Suprapubic skin (tissue), 4 donors: ENCODE results near the gene CSPG4. TPM values are rescaled to one million over a fixed set of nuclear protein-coding genes. Genes with fewer than 3 reads are reported as not detected.
"Not testable (repeated sequence)": the region's sequence is repeated elsewhere in the genome, so short reads cannot be mapped to it uniquely, and the experiment has no call there.

Experiments
- DNase-seq, 2 donors: peaks; one replicate each; pipeline ENCODE4 v3.0.0-alpha.2; 2019; ENCODE audit warnings: low spot score in 2 of 2
- H3K27ac ChIP-seq: fragments of 200-600 bp; sonication (generic); one replicate; pipeline ENCODE4 v1.5.1; 2019
- H3K27me3 ChIP-seq: fragments of 200-600 bp; sonication (generic); one replicate; pipeline ENCODE4 v1.5.1; 2019
- H3K36me3 ChIP-seq: fragments of 200-600 bp; sonication (generic); one replicate; pipeline ENCODE4 v1.5.1; 2019
- H3K4me1 ChIP-seq: fragments of 200-600 bp; sonication (generic); one replicate; pipeline ENCODE4 v1.5.1; 2019
- H3K4me3 ChIP-seq: fragments of 200-600 bp; sonication (generic); one replicate; pipeline ENCODE4 v1.5.1; 2019; ENCODE audit warnings: mild to moderate bottlenecking
- H3K9me3 ChIP-seq: fragments of 200-600 bp; sonication (generic); one replicate; pipeline ENCODE4 v1.5.1; 2019
- EP300 ChIP-seq: sonication (generic); formaldehyde crosslinking; IDR thresholded peaks from one replicate; pipeline ENCODE4 v1.6.1; 2017; ENCODE audit warnings: antibody characterized with exemption
- POLR2A ChIP-seq, 2 donors: fragments of 450-650 bp; IDR thresholded peaks; one replicate each; pipeline ENCODE4 v1.6.1; 2017; ENCODE audit warnings: antibody characterized with exemption in 2 of 2, mild to moderate bottlenecking in 2 of 2, moderate library complexity in 2 of 2
- POLR2AphosphoS5 ChIP-seq, 3 donors: sonication (generic); formaldehyde crosslinking; IDR thresholded peaks; one replicate each; pipeline ENCODE4 v1.6.1; 2017; ENCODE audit warnings: antibody characterized with exemption in 3 of 3
- WGBS: methylation state at CpG from one replicate; pipeline ENCODE4 v1.1.5; 2018; 5-methylcytosine and 5-hydroxymethylcytosine counted together
- total RNA-seq, 4 donors: library from RNA; depleted of rRNA; stranded (reverse); fragments of >200 nt; gene quantifications; one replicate each; pipeline ENCODE4 v1.1.0, GENCODE V29; 2016
- TF ChIP-seq, protein P1 (sequence below), 2 donors: fragments of 200-600 bp in 1 of 2; fragments of 450-650 bp in 1 of 2; sonication (generic) in 1 of 2; IDR thresholded peaks; one replicate each; pipeline ENCODE4 v1.5.1; 2016 to 2019; ENCODE audit warnings: antibody characterized with exemption in 2 of 2, mild to moderate bottlenecking in 1 of 2, moderate library complexity in 1 of 2

CSPG4 gene
- total RNA-seq, 4 donors from 2014 or later, result 12.8 to 19.7 (median 14.0) TPM

DNA sequence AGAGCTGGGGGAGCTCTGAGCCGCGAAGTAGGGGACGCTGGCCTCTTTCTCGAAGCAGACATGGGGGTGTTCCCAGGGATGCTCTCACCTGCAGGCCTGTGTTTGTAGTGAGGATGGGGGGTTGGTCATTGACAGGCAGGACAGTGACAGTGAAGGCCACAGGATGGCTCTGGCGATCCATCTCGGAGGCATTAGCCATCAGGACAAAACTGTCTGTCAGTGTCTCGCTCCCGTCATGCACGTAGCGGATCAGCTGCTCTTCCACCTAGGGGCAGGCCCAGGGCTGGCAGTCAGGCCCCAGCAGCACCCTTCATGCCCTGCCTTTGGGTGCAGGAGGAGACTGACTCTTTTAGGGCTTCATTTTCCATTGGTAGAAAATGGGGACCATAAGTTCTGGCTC is 28.0 kb downstream of the CSPG4 start:
- WGBS, result 79% methylated on average over 10 of the region's 10 CpGs
- Histone ChIP-seq H3K4me3 (no peak overlapping the region), H3K4me1 (peaks cover 20% of the 10 kb centered on the region), H3K27ac (no peak overlapping the region), H3K27me3 (peaks cover 6% of the 10 kb centered on the region), H3K9me3 (no peaks in the 10 kb centered on the region), H3K36me3 (peaks cover 14% of the 10 kb centered on the region)
- DNase-seq, result no peak
- TF ChIP-seq, protein P1, sequence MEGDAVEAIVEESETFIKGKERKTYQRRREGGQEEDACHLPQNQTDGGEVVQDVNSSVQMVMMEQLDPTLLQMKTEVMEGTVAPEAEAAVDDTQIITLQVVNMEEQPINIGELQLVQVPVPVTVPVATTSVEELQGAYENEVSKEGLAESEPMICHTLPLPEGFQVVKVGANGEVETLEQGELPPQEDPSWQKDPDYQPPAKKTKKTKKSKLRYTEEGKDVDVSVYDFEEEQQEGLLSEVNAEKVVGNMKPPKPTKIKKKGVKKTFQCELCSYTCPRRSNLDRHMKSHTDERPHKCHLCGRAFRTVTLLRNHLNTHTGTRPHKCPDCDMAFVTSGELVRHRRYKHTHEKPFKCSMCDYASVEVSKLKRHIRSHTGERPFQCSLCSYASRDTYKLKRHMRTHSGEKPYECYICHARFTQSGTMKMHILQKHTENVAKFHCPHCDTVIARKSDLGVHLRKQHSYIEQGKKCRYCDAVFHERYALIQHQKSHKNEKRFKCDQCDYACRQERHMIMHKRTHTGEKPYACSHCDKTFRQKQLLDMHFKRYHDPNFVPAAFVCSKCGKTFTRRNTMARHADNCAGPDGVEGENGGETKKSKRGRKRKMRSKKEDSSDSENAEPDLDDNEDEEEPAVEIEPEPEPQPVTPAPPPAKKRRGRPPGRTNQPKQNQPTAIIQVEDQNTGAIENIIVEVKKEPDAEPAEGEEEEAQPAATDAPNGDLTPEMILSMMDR (IDR thresholded peaks at IDR 0.05), result no peak
- TF ChIP-seq POLR2A (IDR thresholded peaks at IDR 0.05) (no peak), EP300 (no peak), POLR2AphosphoS5 (IDR thresholded peaks at IDR 0.05) (no peak)

DNA sequence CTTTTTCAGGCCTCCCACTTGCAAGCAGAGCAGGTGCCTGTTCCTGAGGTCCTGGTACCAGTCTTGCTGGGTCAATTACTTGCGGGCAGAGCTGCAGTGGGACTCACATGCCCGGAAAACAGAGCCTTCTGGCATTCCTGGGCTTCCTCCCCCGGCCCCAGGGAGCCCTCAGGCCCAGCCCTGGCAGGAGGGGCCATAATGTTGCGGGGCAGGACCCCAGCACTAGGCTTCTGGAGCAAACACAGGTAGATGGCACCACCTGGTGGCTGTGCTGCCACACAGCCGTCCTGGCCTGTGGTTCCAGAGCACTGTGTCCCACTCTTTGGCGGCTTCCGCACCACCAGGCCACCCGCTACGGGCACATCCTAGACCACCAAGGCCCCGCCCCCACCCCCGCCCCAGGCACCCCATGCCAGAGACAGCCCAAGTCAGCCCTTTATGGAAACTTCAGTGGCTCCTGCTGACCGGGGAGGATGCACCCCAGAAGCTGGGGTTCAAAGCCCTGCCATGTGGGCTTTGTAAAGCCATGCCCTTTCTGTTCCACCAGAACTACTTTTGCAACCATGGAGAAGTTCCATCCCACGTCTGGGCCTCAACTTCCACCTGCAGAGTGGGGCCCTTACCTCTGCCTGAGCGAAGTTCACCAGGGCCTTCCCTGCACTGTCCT is 28.9 kb downstream of the CSPG4 start:
- H3K4me1 ChIP-seq, result peaks cover 20% of the 10 kb centered on the region
- H3K4me3 ChIP-seq, H3K36me3 ChIP-seq, H3K27ac ChIP-seq, H3K27me3 ChIP-seq, H3K9me3 ChIP-seq: not testable (repeated sequence)
- 41% methylated on average over 6 of the region's 14 CpGs for WGBS
- DNase-seq, result peak in 1 of 2 donors; percentile 83
- peak in 1 of 3 donors; percentile 27 for TF ChIP-seq POLR2AphosphoS5 (IDR thresholded peaks at IDR 0.05)
- TF ChIP-seq, protein P1 (IDR thresholded peaks at IDR 0.05), result peak; percentile 67 to 76

DNA sequence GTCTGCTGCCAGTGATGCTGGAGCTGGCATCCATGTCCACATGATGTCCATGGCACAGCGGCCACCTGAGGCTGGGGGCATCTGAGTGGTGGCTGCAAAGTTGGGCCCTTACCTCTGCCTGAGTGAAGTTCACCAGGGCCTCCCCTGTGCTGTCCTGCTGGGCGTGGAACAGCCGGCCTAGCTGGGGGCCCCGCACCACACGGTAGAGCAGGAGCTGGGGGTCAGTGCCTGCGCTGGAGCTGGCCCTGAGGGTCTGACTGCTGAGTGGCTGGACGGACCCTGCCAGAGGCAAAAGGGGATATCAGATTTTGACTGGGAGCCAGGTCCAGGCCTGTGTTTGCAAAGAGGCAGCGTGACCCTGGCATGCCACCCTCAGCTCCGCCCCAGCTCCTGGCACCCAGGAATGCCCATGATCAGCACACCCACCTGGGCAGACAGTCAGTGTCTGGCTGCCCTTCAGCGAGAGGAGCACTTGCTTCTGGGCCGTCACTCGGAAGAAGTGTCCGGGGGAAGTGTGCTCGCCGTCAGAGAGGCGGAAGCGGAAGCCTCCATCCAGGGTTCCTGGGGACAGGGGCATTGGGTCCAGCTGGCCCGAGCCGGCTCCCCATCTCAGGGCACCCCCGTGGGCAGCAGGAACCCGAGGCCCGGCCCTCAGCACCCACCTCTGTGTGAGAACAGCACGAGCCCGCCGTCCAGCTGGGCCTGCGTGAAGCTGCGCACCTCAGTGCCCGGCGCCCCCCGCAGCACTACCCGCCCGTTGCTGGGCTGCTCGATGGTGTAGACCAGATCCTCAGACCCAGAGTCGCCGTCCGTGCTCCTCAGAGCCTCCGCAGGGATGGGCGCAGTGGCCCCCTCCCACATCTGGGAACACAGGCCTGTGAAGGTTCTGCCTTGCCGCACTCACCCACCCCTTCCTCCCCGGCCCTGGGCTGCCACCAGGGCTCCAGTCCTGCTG is 30.2 kb downstream of the CSPG4 start:
- no peak overlapping the region for H3K4me3 ChIP-seq
- no peaks in the 10 kb centered on the region for H3K27me3 ChIP-seq
- H3K9me3 ChIP-seq, result no peaks in the 10 kb centered on the region
- DNase-seq, result no peak
- WGBS, result 76% methylated on average over 14 of the region's 40 CpGs
- H3K36me3 ChIP-seq, result no peaks in the 10 kb centered on the region
- peaks cover 20% of the 10 kb centered on the region for H3K4me1 ChIP-seq
- H3K27ac ChIP-seq, result no peak overlapping the region
- TF ChIP-seq POLR2AphosphoS5 (IDR thresholded peaks at IDR 0.05) (no peak), EP300 (no peak), POLR2A (IDR thresholded peaks at IDR 0.05) (no peak)
- TF ChIP-seq, protein P1 (IDR thresholded peaks at IDR 0.05), result no peak

DNA sequence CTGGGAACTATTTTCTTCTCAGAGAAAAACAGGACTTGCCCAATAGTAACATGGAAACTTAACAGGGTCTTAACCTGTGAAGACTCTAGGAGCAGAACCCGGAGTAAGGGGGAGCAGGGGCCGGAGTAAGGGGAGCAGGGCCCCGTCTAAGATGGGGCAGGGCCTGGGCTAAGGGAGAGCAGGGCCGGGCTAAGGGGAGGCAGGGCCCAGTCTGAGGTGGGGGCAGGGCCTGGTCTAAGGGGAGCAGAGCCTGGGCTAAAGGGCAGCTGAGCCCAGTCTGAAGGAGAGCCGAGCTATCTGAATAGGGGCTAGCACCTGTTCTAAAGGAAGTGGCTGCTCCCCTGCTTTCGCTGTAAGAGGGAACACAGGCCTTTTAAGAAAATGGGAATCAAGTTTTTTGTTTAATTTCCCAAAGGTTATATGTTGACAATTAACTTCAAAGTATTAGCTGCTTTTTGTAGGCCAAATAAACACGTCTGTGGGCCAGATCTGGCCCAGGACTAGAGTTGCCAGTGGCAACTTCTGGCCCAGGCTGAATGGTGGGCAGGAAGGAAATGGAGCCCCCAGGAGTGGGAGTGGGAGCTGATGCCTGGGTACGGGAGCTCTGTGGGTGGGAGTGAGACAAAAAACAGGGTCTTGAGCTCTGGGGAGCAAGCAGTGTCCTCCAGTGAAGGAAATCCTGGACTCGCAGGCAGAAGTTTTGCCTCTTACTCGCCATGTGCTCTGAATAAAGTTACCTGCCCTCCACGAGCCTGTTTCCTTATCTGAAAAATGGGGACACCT is 32.5 kb downstream of the CSPG4 start:
- H3K36me3 ChIP-seq, result peaks cover 9% of the 10 kb centered on the region
- no peak for DNase-seq

DNA sequence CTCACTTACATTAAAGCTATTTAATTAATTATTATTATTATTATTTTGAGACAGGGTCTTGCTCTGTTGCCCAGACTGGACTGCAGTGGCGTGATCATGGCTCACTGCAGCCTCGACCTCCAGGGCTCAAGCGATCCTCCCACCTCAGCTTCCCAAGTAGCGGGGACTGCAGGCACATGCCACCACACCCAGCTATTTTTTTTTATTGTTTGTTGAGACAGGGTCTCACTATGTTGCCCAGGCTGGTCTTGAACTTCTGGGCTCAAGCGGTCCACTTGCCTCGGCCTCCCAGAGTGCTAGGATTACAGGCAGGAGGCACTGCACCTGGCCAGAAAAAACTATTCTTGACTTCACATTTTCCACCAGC is 34.3 kb downstream of the CSPG4 start:
- not testable (repeated sequence) for H3K4me3 ChIP-seq, H3K9me3 ChIP-seq, H3K27ac ChIP-seq, H3K27me3 ChIP-seq, H3K36me3 ChIP-seq, DNase-seq
- WGBS, result 94% methylated on average over 6 of the region's 6 CpGs
- peaks cover 13% of the 10 kb centered on the region for H3K4me1 ChIP-seq

More for the DNA sequence above, 32.5 kb downstream of the CSPG4 start:
- H3K27ac ChIP-seq, result no peak overlapping the region
- H3K9me3 ChIP-seq, result no peaks in the 10 kb centered on the region
- 82% methylated on average over 11 of the region's 11 CpGs for WGBS
- H3K27me3 ChIP-seq, result no peaks in the 10 kb centered on the region
- H3K4me3 ChIP-seq, result no peak overlapping the region
- peaks cover 13% of the 10 kb centered on the region for H3K4me1 ChIP-seq
- TF ChIP-seq, protein P1 (IDR thresholded peaks at IDR 0.05), result no peak
- TF ChIP-seq POLR2AphosphoS5 (IDR thresholded peaks at IDR 0.05) (no peak), POLR2A (IDR thresholded peaks at IDR 0.05) (no peak), EP300 (no peak)
